SHP77 treated with DMSO at 0.1 percent for 48 hours (cell line): ENCODE measurements around the gene TMEM50A.
"Not testable (repeated sequence)": the region's sequence is repeated elsewhere in the genome, so short reads cannot be mapped to it uniquely, and the experiment has no call there.

ENCODE experiments used
- DNase-seq: peaks from one replicate; lab custom pipeline; 2025; lab: John Stamatoyannopoulos, UW

TMEM50A gene

GRCh38 chr1:25338188-25338981, at the start of gene TMEM50A:
TMEM50A (plus strand) TSS chr1:25338334; CDS start chr1:25340487, 2,153 bp downstream.
- peak; percentile 71 for DNase-seq

- not testable (repeated sequence) for DNase-seq
These were observed 49.5 kb upstream of the TMEM50A start for GRCh38 chr1:25288573-25289101.

- not testable (repeated sequence) for DNase-seq
These were observed 48.1 kb upstream of the TMEM50A start for GRCh38 chr1:25290043-25290442.

- not testable (repeated sequence) for DNase-seq
These were observed 44.7 kb upstream of the TMEM50A start for GRCh38 chr1:25293426-25293825.

GRCh38 chr1:25294889-25295826, 43.0 kb upstream of the TMEM50A start:
- DNase-seq = not testable (repeated sequence)

- DNase-seq = not testable (repeated sequence)
These were observed 41.6 kb upstream of the TMEM50A start for GRCh38 chr1:25296501-25296900.

- DNase-seq = not testable (repeated sequence)
These were observed 37.4 kb upstream of the TMEM50A start for GRCh38 chr1:25300729-25301128.

- not testable (repeated sequence) for DNase-seq
These were observed 35.8 kb upstream of the TMEM50A start for GRCh38 chr1:25302330-25302729.

GRCh38 chr1:25304936-25305335, 33.2 kb upstream of the TMEM50A start:
- DNase-seq = not testable (repeated sequence)

- DNase-seq = not testable (repeated sequence)
These were observed 30.0 kb upstream of the TMEM50A start for GRCh38 chr1:25308168-25308567.

GRCh38 chr1:25309085-25309484, 29.0 kb upstream of the TMEM50A start:
- DNase-seq = not testable (repeated sequence)

- not testable (repeated sequence) for DNase-seq
These were observed 28.6 kb upstream of the TMEM50A start for GRCh38 chr1:25309486-25309885.

- DNase-seq = not testable (repeated sequence)
These were observed 25.2 kb upstream of the TMEM50A start for GRCh38 chr1:25312806-25313470.

- DNase-seq = not testable (repeated sequence)
These were observed 17.7 kb upstream of the TMEM50A start for GRCh38 chr1:25320314-25320938.

- not testable (repeated sequence) for DNase-seq
These were observed 16.0 kb upstream of the TMEM50A start for GRCh38 chr1:25322127-25322526.

GRCh38 chr1:25324407-25324806, 13.7 kb upstream of the TMEM50A start:
- DNase-seq = not testable (repeated sequence)

GRCh38 chr1:25327864-25328790, 10.0 kb upstream of the TMEM50A start:
- not testable (repeated sequence) for DNase-seq

- DNase-seq = not testable (repeated sequence)
These were observed 9.3 kb upstream of the TMEM50A start for GRCh38 chr1:25328791-25329185.

- DNase-seq = not testable (repeated sequence)
These were observed 8.8 kb upstream of the TMEM50A start for GRCh38 chr1:25329336-25329735.

- not testable (repeated sequence) for DNase-seq
These were observed 8.2 kb upstream of the TMEM50A start for GRCh38 chr1:25329950-25330349.
